ENCODE data around the gene MEI1. TPM values are rescaled to one million over a fixed set of nuclear protein-coding genes. Genes with fewer than 3 reads are reported as not detected.
A peak's percentile ranks its signal among the peaks of the same experiment; 100 is the strongest.

MEI1 gene
- total and polyA plus RNA-seq, 9 of the 15 experiments (the other 6 are each of a cell fraction or from before 2014, with no cell fraction given) = 0.08 to 0.68 (median 0.18) TPM; not detected in 2

DNA sequence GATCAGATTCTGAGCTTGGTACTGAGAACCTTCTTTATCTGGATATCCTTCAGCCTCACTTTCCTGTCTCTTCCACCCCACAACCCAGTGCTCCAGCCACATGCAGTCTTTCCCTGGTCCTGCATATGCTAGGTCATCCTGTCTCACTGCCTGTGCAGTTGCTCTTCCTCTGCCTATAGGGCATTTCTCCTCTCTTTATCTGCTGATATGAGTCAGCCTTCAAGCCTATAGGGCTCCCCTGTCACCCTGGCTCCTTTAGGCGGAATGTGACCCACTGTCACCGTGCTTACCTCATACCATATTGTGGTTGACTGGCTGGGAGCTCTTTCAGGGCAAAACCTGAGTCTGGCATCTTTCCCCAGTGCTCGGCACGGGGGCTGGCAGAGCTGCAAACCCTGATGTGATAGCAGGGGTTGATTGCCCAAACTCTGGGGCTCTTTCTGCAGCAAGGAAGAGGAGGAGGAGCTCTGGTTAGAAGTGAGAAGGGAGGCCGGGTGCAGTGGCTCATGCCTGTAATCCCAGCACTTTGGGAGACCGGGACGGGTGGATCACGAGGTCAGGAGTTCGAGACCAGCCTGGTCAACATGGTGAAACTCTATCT lies 26.3 kb downstream of the MEI1 start (continued):
- TF ChIP-seq RFX5 (IDR thresholded peaks at IDR 0.05; ENCODE audit: low read depth, low read length) (no peak), ZNF740 (CRISPR knock-in tag; IDR thresholded peaks at IDR 0.05) (no peak), ZNF740 (tag; IDR thresholded peaks at IDR 0.05) (no peak), SIX5 (IDR thresholded peaks at IDR 0.05; ENCODE audit: borderline replicate concordance in 1 of 2, insufficient read depth in 1 of 2, low read depth in 1 of 2, low read length in 2 of 2) (no peak), ATF7 (IDR thresholded peaks at IDR 0.05) (peak; percentile 75), POLR2A (conservative IDR thresholded peaks at IDR 0.05) (0 out of 2 replicates have a peak, but pooled peaks have one; percentile 37), MAFK (IDR thresholded peaks at IDR 0.05; ENCODE audit: low read length) (peak; percentile 62), MCM2 (IDR thresholded peaks at IDR 0.05; ENCODE audit: low read depth) (no peak), CXXC5 (CRISPR knock-in tag; IDR thresholded peaks at IDR 0.05) (no peak), MAFG (tag; conservative IDR thresholded peaks at IDR 0.05) (peak; percentile 71), MTA1 (IDR thresholded peaks at IDR 0.05; ENCODE audit: borderline replicate concordance) (0 out of 2 replicates have a peak, but pooled peaks have one; percentile 16), JUN (IDR thresholded peaks at IDR 0.05; ENCODE audit: borderline replicate concordance, low read depth, low read length) (peak; percentile 88), JUN (CRISPR knock-in tag; IDR thresholded peaks at IDR 0.05; ENCODE audit: borderline replicate concordance) (no peak), NFE2 (IDR thresholded peaks at IDR 0.05; ENCODE audit: low read depth) (peak; percentile 82), SMARCA4 (IDR thresholded peaks at IDR 0.05) (peak; percentile 79), ADNP (tag; IDR thresholded peaks at IDR 0.05) (peak; percentile 68), CTBP1 (IDR thresholded peaks at IDR 0.05; ENCODE audit: borderline replicate concordance) (peak; percentile 61), MAZ (CRISPR knock-in tag; conservative IDR thresholded peaks at IDR 0.05 in 1 of 2, IDR thresholded peaks at IDR 0.05 in 1 of 2) (no peak), KDM2B (CRISPR knock-in tag; IDR thresholded peaks at IDR 0.05) (no peak), CEBPG (CRISPR knock-in tag; IDR thresholded peaks at IDR 0.05) (no peak), CEBPG (tag; conservative IDR thresholded peaks at IDR 0.05 in 1 of 2, IDR thresholded peaks at IDR 0.05 in 1 of 2) (no peak)
- TF ChIP-seq, protein P1, sequence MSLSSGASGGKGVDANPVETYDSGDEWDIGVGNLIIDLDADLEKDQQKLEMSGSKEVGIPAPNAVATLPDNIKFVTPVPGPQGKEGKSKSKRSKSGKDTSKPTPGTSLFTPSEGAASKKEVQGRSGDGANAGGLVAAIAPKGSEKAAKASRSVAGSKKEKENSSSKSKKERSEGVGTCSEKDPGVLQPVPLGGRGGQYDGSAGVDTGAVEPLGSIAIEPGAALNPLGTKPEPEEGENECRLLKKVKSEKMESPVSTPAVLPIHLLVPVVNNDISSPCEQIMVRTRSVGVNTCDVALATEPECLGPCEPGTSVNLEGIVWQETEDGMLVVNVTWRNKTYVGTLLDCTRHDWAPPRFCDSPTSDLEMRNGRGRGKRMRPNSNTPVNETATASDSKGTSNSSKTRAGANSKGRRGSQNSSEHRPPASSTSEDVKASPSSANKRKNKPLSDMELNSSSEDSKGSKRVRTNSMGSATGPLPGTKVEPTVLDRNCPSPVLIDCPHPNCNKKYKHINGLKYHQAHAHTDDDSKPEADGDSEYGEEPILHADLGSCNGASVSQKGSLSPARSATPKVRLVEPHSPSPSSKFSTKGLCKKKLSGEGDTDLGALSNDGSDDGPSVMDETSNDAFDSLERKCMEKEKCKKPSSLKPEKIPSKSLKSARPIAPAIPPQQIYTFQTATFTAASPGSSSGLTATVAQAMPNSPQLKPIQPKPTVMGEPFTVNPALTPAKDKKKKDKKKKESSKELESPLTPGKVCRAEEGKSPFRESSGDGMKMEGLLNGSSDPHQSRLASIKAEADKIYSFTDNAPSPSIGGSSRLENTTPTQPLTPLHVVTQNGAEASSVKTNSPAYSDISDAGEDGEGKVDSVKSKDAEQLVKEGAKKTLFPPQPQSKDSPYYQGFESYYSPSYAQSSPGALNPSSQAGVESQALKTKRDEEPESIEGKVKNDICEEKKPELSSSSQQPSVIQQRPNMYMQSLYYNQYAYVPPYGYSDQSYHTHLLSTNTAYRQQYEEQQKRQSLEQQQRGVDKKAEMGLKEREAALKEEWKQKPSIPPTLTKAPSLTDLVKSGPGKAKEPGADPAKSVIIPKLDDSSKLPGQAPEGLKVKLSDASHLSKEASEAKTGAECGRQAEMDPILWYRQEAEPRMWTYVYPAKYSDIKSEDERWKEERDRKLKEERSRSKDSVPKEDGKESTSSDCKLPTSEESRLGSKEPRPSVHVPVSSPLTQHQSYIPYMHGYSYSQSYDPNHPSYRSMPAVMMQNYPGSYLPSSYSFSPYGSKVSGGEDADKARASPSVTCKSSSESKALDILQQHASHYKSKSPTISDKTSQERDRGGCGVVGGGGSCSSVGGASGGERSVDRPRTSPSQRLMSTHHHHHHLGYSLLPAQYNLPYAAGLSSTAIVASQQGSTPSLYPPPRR (CRISPR knock-in tag; IDR thresholded peaks at IDR 0.05; ENCODE audit: borderline replicate concordance) = no peak
- TF ChIP-seq, protein P2, sequence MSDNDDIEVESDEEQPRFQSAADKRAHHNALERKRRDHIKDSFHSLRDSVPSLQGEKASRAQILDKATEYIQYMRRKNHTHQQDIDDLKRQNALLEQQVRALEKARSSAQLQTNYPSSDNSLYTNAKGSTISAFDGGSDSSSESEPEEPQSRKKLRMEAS (CRISPR knock-in tag; IDR thresholded peaks at IDR 0.05) = peak; percentile 45; the same call in 1 of the 2 replicates
- TF ChIP-seq, protein P3, sequence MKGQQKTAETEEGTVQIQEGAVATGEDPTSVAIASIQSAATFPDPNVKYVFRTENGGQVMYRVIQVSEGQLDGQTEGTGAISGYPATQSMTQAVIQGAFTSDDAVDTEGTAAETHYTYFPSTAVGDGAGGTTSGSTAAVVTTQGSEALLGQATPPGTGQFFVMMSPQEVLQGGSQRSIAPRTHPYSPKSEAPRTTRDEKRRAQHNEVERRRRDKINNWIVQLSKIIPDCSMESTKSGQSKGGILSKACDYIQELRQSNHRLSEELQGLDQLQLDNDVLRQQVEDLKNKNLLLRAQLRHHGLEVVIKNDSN (CRISPR knock-in tag; IDR thresholded peaks at IDR 0.05) = no peak

Measured in K562 (cell line).